ENCODE results near the gene BPIFB1.

- TF ChIP-seq CTCF (IDR thresholded peaks at IDR 0.05) (no peak), EP300 (IDR thresholded peaks at IDR 0.05) (no peak), POLR2AphosphoS5 (IDR thresholded peaks at IDR 0.05) (no peak), POLR2A (IDR thresholded peaks at IDR 0.05; ENCODE audit: low read depth) (no peak)
Observed at GRCh38 chr20:33317424-33318095, 34.5 kb downstream of the BPIFB1 start.

Measured in esophagus muscularis mucosa (tissue), 4 donors.